Retina (tissue), 1 donor: ENCODE data around the gene GNB1L.
A peak's percentile ranks its signal among the peaks of the same experiment; 100 is the strongest.
"Not testable (repeated sequence)": the region's sequence is repeated elsewhere in the genome, so short reads cannot be mapped to it uniquely, and the experiment has no call there.

Source experiments
- DNase-seq: peaks from one replicate; pipeline ENCODE4 v3.0.0-alpha.2; 2016

GNB1L gene

GRCh38 chr22:19842393-19843106 lies 12.1 kb downstream of the GNB1L start:
- DNase-seq: peak; percentile 23

GRCh38 chr22:19841641-19842392 lies 12.9 kb downstream of the GNB1L start:
- no peak for DNase-seq

DNA sequence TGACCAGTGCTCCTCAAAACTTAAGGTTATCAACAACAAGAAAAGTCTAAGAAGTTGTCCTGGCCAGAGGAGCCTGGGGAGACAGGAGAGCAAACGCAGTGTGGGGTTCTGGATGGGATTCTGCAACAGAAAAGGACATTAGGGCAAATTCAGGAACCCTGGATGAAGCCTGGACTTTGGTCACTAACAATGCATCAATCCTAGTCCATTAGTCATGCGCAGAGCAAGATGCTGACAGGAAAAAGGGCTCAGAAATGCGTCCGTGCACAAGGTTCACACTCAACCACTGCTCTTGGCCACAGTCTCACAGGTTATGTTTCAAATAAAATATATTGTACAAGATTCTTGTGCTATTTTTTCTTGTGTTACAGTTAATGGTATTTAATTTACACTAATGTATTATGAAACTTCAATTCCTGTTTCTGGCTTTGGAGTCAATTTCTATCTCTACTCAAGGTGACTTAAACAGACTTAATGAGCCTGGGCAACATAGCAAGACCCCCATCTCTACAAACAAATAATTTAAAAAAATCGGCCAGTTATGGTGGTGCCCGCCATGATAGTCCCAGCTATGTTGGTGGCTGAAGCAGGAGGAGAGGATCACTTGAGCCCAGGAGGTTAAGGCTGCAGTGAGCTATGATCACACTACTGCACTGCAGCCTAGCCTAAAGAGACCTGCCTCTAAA lies 13.6 kb downstream of the GNB1L start:
- DNase-seq: no peak

DNA sequence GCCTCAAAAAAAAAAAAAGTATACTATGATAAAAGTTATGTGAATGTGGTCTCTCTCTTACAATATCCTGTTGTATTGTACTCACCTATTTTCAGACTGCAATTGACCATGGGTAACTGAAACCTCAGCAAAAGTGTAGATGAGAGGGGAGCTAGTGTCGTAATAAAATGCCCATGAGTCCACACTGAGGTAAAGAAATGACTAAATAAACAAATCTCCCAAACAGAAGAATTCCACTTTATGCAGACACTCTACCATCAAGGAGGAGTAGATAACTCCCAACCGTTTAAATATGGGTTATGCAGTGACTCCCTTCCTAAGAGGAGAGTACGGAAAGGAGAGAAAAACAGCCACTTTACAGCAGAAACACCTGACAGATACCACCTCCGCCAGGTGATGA lies 14.6 kb downstream of the GNB1L start:
- no peak for DNase-seq

DNA sequence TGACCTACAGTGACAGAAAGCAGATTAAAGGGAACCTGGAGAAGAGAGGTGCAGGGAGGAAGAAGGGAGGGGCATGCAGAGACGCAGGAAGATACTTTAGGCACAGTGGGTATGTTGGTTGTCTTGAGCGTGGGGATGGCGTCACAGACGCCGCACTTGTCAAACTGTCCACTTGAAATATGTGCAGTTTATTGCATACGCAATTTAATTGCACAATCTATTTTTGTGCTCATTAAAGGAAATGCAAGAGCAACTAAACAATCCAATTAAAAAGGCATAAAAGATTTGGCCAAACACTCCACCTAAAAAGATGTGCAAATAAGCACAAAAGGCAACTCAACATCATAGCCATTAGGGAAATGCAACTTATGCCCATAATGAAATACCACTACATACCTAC lies 16.8 kb downstream of the GNB1L start:
- DNase-seq: no peak

GRCh38 chr22:19836512-19836911 lies 18.2 kb downstream of the GNB1L start:
- no peak for DNase-seq

DNA sequence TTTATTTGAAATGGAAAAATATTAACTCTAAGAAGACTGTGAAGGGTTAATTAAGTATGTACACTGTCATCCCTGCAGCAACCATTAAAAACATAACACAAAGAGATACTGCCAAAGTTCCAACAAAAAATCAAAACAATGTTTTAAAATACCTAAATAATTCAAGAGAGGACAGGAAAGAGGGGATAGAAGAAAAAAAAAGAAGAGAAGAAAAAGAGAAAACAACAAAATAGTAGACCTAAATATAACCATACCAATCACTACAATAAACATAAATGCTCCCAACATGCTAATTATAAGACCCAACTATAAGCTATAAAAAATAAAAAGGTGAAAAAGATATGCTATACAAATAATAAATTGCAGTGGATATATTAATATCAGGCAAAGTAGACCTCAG lies 20.1 kb downstream of the GNB1L start:
- no peak for DNase-seq

DNA sequence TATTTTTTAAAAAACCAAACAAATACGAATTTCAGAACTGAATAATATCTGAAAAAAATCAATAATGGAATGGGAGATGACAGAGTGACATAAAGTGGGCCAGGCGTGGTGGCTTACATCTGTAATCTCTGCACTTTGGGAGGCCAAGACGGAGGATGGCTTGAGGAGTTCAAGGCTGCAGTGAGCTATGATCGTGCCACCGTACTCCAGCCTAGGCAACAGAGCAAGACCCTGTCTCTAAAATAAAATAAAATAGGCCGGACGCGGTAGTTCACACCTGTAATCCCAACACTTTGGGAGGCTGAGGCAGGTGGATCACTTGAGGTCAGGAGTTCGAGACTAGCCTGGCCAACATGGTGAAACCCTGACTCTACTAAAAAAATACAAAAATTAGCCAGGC lies 21.3 kb downstream of the GNB1L start:
- not testable (repeated sequence) for DNase-seq

DNA sequence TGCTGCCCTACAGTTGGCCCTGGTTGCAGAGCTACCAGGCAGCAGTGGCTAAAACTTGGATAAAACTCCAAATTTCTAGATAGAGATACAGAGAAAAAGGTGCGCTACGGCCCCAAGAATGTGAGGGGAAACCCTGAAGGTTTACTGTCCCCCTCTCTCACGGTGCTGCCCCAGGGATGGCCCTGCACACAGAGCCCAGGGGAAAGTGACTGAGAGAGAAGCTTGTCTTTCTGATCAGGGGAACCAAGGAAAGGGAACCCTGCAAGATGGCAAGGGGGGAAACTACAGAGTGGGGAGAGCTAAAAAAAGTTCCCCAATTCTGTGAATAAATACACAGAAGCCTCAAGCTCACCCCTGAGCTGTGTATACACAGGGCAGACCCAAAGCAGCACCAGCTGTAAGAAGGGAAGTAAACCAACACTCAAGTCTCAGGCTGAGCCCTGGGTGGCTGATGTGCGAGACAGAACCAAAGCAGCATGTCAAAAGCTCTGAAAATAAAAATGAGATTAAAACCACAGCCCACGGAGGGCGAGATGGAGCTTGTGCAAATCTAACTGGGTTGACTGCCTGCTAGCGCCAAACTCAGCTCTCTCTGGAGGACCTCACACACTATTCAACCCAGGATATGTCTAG lies 22.1 kb downstream of the GNB1L start:
- DNase-seq: no peak

DNA sequence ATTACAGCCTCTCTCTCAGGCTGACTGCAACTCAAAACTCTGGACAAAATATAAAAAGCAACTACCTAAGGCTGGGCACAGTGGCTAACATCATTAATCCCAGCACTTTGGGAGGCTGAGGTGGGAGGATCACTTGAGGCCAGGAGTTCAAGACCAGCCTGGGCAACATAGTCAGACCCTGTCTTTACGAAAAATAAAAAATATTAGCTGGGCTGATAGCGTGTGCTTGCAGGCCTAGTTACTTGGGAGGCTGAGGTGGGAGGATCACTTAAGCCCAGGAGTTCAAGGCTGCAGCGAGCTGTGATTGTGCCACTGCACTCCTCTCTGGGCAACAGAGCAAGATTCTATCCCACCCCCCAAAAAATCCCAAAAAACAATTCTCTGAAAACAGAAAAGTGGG lies 22.7 kb downstream of the GNB1L start:
- not testable (repeated sequence) for DNase-seq

DNA sequence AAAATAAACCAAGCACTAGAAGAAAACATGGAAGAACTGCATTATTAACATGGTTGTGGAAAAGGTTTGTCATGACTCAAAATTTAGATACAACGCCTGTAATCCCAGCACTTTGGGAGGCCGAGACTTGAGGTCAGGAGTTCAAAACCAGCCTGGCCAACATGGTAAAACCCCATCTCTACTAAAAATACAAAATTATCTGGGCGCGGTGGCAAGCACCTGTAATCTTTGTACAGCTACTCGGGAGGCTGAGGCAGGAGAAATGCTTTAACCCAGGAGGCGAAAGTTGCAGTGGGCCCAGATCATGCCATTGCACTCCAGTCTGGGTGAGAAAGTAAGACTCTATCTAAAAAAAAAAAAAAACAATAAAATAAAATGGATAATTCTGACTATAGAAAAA lies 23.7 kb downstream of the GNB1L start:
- no peak for DNase-seq

DNA sequence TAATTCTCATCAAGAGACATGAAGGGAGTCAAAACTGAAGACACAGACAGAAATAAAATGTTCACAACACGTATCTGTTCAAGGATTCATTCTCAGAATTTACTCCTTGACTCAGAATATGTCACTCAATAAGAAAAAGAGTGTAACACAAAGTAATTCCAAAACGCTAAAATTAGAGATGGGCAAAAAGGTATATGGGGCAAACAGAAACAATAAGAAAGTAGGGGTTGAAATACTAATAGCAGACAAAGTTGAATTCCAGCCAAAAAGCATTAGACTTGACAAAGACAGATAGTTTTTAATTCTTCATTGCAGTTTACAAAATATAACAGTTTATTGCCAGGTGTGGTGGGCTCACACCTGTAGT lies 26.7 kb downstream of the GNB1L start:
- no peak for DNase-seq

- DNase-seq: no peak
Observed at GRCh38 chr22:19827341-19828034, 27.2 kb downstream of the GNB1L start.

DNA sequence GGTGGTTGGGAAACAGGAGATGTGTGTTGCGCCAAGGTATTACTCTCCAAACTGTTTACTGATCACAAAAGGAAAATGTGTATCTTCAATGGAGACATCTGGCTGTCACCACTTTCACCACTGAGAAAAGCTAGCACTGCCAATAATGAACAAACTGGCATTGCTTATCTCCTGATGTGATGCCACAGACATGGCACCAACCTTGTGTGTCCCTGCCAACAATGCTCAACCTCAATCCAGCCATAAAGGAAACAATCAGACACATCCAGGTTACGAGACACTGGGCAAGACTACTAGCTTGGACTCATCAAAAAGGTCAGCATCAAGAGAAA lies 28.1 kb downstream of the GNB1L start:
- no peak for DNase-seq

DNA sequence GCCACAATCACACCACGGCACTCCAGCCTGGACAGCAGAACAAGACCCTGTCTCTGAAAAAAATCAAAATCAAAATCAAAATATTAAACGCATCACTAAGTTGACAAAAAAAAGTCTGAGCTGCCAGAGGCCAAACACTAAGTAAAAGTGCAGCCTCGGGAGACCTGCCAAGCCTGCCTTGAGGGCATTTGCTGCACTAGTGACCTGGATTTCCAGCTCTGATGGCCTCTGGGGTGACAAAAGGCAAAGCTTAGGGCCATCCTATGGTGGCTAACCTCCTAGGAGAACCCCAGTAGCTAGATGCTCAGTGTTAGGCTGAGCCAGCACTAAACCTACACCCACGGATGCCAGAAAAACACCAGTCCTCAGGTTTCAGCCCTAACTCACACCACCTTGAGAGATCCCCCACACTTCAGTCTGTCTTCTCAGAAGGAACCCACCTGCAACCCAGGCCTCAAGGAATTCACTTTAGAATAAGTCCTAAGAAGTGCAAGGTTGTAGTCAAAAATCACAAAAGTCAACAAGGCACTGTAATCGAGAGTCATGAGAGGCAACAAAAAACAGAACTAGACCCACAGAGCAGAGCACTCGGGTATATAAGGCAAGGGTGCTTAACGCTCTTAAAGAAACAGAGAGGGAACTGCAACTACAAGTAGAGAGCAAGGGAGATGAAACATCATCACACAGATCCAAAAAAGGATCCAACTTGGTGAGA lies 28.6 kb downstream of the GNB1L start:
- no peak for DNase-seq

DNA sequence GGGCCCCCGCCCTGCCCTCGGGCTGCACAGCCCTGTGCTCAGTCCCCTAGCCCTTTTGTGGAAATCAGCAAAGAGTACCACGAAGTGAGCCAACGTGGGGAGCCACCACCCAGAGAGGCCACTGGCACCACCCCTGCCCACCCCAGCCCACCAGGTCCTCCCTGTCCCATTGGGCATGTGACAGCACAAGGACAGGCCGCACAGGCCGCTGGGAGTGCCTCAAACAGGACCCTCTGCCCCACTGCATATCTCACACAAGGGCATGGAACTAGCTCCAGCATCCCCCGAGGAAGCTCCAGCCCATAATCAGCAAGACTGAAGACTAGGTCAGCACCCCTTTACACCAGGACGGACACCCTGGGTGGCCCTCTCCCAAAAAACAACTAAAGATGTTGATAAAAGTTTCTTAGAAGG lies 29.7 kb downstream of the GNB1L start:
- no peak for DNase-seq

DNA sequence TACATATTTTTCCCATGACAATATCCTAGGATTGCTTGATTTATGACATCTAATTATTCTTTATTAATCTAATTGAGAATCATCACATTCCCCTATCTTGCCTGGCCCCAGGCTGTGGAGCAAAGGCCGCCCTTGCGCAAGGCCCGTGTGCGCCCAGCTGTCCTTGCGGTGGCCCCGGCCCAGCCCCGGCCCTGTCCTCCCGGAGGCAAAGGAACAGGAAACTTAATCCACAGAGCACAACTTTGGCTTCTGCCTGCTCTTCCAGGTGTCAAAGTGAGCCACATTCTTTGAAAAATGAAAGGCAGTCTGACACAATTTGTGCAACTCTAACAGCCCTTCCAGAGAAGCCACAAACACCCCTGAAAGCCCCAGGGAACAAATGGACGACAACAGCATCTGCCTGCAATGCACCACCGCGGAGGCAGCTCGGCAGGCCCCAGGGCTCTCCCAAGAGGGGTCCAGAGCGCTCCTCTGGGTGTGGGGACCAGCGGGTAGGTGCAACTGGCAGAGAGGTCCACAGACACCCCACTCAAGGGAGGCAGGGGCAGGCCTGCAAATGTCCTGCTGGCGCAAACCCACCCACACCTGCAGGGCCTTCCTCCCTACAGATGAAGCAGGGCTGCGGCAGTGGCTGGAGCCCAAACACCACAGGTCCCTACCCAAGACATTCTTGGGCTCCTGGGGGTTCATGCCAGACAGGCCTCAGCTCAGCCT lies 30.3 kb downstream of the GNB1L start:
- DNase-seq: no peak

- DNase-seq: no peak
Observed at GRCh38 chr22:19823902-19824211, 30.8 kb downstream of the GNB1L start.

DNA sequence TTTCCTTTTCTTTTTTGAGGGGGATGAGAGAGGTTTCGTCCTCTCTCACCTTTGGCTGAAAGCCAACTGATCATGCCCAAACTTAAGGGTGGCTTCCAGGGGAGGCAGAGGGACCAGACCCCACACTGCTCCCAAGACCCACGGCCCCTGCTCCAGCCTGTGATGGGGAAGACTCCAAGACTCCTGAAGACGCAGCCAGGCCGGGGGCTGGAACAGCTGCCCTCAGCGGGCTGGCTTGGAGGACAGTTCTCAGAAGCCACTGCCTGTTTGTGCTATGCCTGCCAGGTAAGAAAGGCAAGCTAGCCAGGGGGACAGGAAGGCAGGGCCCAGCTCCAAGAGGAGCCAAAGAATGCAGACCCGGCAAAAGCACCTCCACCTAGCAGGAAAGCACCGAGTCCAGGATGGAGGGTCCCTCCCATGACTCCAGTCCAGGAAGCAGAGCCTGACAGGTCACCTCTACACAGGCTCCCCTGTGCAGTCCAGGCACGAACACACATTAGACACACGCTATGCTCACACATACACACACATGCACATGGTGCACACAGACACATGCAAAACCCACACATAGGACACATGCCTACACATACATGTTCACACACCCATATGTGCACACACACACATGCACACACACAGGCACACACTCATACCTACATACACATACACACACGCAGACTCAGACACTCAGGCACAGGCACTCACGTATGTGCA lies 31.3 kb downstream of the GNB1L start:
- no peak for DNase-seq

DNA sequence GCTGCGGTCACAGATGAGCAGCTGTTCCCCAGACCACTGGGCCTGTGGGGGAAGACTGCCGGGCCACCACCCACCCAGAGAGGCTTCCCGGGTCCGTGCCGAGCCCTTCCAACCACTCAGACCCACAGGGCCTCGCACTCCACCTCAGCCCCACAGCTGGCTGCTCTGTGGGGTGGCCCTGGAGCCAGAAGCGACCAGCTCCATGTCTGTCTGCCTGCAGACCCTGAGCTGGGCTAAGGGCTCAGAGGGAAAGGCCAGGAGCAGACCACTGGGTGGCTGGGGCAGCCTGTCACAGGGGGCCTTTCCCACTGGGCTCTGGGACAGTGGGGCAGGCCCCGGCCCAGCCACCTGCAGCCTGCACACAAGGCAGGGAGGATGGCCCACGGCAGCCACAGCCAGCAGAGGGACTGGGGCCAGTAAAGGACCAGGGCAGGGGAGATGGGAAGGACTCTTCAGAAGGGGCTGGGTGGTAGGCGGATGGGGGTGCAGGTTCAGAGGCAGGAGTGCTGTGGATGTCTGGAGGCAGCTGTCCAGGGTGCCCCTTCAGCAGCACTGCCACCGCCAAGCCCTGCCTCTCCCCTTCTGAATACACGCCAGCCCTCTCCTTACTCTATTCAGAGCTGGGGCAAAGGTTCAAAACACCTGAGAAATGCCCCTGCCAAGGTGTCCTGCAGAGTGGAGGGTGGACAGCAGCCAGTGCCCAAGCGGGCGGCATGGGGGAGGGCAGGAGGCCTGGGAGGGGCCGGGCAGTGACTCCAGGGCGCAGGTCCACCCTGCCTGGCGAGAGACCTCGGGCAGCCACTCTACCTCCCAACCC lies 32.2 kb downstream of the GNB1L start:
- DNase-seq: peak; percentile 6
